Measurements from ENCODE around the gene COBL.

- TF ChIP-seq CTCF (conservative IDR thresholded peaks at IDR 0.05; ENCODE audit: low read depth, low read length) (no peak), EZH2 (IDR thresholded peaks at IDR 0.05; ENCODE audit: low read length, unreplicated experiment) (no peak)
Observed at GRCh38 chr7:50976064-50976463, 340.5 kb downstream of the COBL start.

Data from PC-3 (cell line).